CD14-positive monocyte (primary cell): ENCODE results near the gene ANO4. TPM values are rescaled to one million over a fixed set of nuclear protein-coding genes. Genes with fewer than 3 reads are reported as not detected.

Experiments used
- DNase-seq, 3 donors: peaks; one replicate each; pipeline ENCODE4 v3.0.0-alpha.2; 2011 to 2022
- H2AFZ ChIP-seq: 2 replicates; pipeline ENCODE4 v1.6.0; 2012; ENCODE audit warnings: mild to moderate bottlenecking, low read depth, low read length, inconsistent platforms; ENCODE audit not compliant: insufficient read depth, poor library complexity, severe bottlenecking
- H3K27ac ChIP-seq, 2 donors: 1 replicate in 1 of 2; 2 replicates in 1 of 2; pipeline ENCODE4 v1.5.1; 2012 to 2013; ENCODE audit warnings: low read length in 2 of 2, control low read depth in 1 of 2, inconsistent platforms in 1 of 2, low read depth in 1 of 2, mild to moderate bottlenecking in 1 of 2
- H3K27me3 ChIP-seq, 2 donors: one replicate each; pipeline versions ENCODE4 v1.6.0 to v1.6.1; 2011 to 2013; ENCODE audit warnings: low read length in 2 of 2; ENCODE audit not compliant: control insufficient read depth in 2 of 2, insufficient read depth in 2 of 2
- H3K36me3 ChIP-seq, 2 donors: replicated peaks in 1 of 2; 1 replicate in 1 of 2; 2 replicates in 1 of 2; pipeline versions ENCODE4 v1.5.1 to v1.6.1; 2012 to 2013; ENCODE audit warnings: low read length in 2 of 2, control low read depth in 1 of 2, inconsistent platforms in 1 of 2, mild to moderate bottlenecking in 1 of 2; ENCODE audit not compliant: insufficient read depth in 2 of 2, control insufficient read depth in 1 of 2
- H3K4me1 ChIP-seq, 2 donors: 1 replicate in 1 of 2; 2 replicates in 1 of 2; pipeline versions ENCODE4 v1.5.1 to v1.6.1; 2012 to 2013; ENCODE audit warnings: low read length in 2 of 2, control low read depth in 1 of 2, inconsistent platforms in 1 of 2, mild to moderate bottlenecking in 1 of 2, moderate library complexity in 1 of 2; ENCODE audit not compliant: insufficient read depth in 2 of 2, control insufficient read depth in 1 of 2
- H3K4me2 ChIP-seq: replicated peaks from 2 replicates; pipeline ENCODE3; 2012; ENCODE audit warnings: low read length, moderate library complexity, mild to moderate bottlenecking; ENCODE audit not compliant: poor library complexity, severe bottlenecking; ENCODE audit errors: extremely low read depth
- H3K4me3 ChIP-seq, 3 experiments: fragments of 200-600 bp in 1 of 3; sonication (generic) in 1 of 3; replicated peaks in 1 of 3; 1 replicate in 2 of 3; 2 replicates in 1 of 3; pipeline ENCODE4 v1.5.1; 2011 to 2013; ENCODE audit warnings: low read length in 3 of 3, mild to moderate bottlenecking in 3 of 3, control low read depth in 2 of 3, low read depth in 2 of 3, inconsistent platforms in 1 of 3, moderate library complexity in 1 of 3
- H3K79me2 ChIP-seq: 2 replicates; pipeline ENCODE4 v1.6.0; 2012; ENCODE audit warnings: mild to moderate bottlenecking, control low read depth, inconsistent platforms, low read length, moderate library complexity; ENCODE audit not compliant: insufficient read depth
- H3K9ac ChIP-seq: 2 replicates; pipeline ENCODE4 v1.6.0; 2017; ENCODE audit warnings: low read length, mild to moderate bottlenecking; ENCODE audit not compliant: insufficient read depth, poor library complexity, severe bottlenecking
- H3K9me3 ChIP-seq, 2 donors: replicated peaks in 1 of 2; 1 replicate in 1 of 2; 2 replicates in 1 of 2; pipeline versions ENCODE4 v1.5.1 to v1.6.1; 2012 to 2013; ENCODE audit warnings: low read length in 2 of 2, control low read depth in 1 of 2; ENCODE audit not compliant: control insufficient read depth in 1 of 2, insufficient read depth in 1 of 2
- H4K20me1 ChIP-seq: 2 replicates; pipeline ENCODE4 v1.6.0; 2012; ENCODE audit warnings: mild to moderate bottlenecking, low read length, control low read depth, moderate library complexity; ENCODE audit not compliant: insufficient read depth
- H3K27ac Mint-ChIP-seq, 7 donors: one replicate each; pipeline ENCODE4 v1.8.0; 2020; ENCODE audit warnings: mild to moderate bottlenecking in 7 of 7, mixed read lengths in 7 of 7, moderate library complexity in 6 of 7, inconsistent platforms in 2 of 7
- H3K27me3 Mint-ChIP-seq, 3 donors: one replicate each; pipeline ENCODE4 v1.8.0; 2021 to 2022; ENCODE audit warnings: low read depth in 3 of 3, mild to moderate bottlenecking in 3 of 3, mixed read lengths in 3 of 3, moderate library complexity in 3 of 3, inconsistent platforms in 1 of 3
- H3K36me3 Mint-ChIP-seq, 2 donors: one replicate each; pipeline ENCODE4 v1.8.0; 2020; ENCODE audit warnings: mixed read lengths in 2 of 2, inconsistent platforms in 1 of 2, mild to moderate bottlenecking in 1 of 2
- H3K4me1 Mint-ChIP-seq: one replicate; pipeline ENCODE4 v1.8.0; 2020; ENCODE audit warnings: mild to moderate bottlenecking, mixed read lengths
- H3K4me3 Mint-ChIP-seq, 2 donors: one replicate each; pipeline ENCODE4 v1.8.0; 2020; ENCODE audit warnings: mild to moderate bottlenecking in 2 of 2, mixed read lengths in 2 of 2, moderate library complexity in 1 of 2
- H3K9me3 Mint-ChIP-seq, 7 donors: one replicate each; pipeline ENCODE4 v1.8.0; 2020 to 2022; ENCODE audit warnings: mixed read lengths in 7 of 7, mild to moderate bottlenecking in 6 of 7, moderate library complexity in 6 of 7, inconsistent platforms in 2 of 7
- whole genome bisulfite sequencing: methylation state at CpG from one replicate; pipeline ENCODE4 v1.1.5; 2013; ENCODE audit warnings: missing lambda C conversion rate; ENCODE audit not compliant: insufficient coverage; 5-methylcytosine and 5-hydroxymethylcytosine counted together
- intact Hi-C, 2 donors: fragments of 100-400 bp; cut with micrococcal nuclease; formaldehyde crosslinking; loops; one replicate each; pipeline versions ENCODE4 v1.15.0 to v1.15.1; 2023
- polyA plus RNA-seq, 3 donors: library from polyadenylated mRNA; depleted of rRNA in 1 of 3; unstranded in 2 of 3; stranded (reverse) in 1 of 3; fragments of 300-500 nt in 2 of 3; fragments of >200 nt in 1 of 3; fragmentation: Illumina TruSeq in 2 of 3; gene quantifications; 1 replicate in 2 of 3; 2 replicates in 1 of 3; pipeline ENCODE4 v1.2.3, GENCODE V29; 2012 to 2021
- TF ChIP-seq, protein P1 (sequence below): fragments of 200-600 bp; IDR thresholded peaks from one replicate; pipeline ENCODE4 v1.8.0; 2022; ENCODE audit warnings: antibody characterized with exemption, mild to moderate bottlenecking

Gene ANO4
- polyA plus RNA-seq, 3 donors = not detected

DNA sequence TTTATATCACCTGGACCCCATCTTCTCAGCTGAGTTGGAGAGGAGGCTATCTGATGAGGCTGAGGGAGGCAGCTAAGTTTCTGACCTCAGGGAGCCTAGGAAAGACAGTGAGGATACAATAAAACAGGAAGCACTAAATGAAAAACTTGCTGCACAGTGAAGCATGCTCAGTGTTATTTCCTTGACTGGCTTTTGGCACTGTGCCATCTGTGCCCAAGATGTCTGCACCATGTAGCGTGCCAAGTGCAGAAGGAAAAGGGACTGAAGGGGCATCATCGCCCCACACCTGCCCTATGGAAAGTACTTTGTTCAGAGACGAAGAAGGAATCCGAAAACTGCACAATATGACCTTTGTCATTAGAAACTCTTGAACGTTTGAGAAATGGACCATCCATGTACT is 102.7 kb downstream of the ANO4 start:
- 89% methylated on average over 5 of the region's 5 CpGs for WGBS
- Histone ChIP-seq H3K4me2 (no peak overlapping the region), H2AFZ (no peak overlapping the region), H3K9me3 (no peaks in the 10 kb centered on the region), H3K9ac (no peak overlapping the region), H4K20me1 (no peaks in the 10 kb centered on the region), H3K79me2 (no peaks in the 10 kb centered on the region), H3K4me3 (no peak overlapping the region), H3K36me3 (no peaks in the 10 kb centered on the region), H3K27me3 (no peaks in the 10 kb centered on the region), H3K27ac (no peak overlapping the region), H3K4me1 (no peaks in the 10 kb centered on the region)
- DNase-seq = no peak
- no peaks in the 10 kb centered on the region for H3K4me1 Mint-ChIP-seq
- H3K9me3 Mint-ChIP-seq = peaks cover 0 to 3% (median 0%) of the 10 kb centered on the region in 7 donors
- intact Hi-C loops = no loop called here
- TF ChIP-seq, protein P1, sequence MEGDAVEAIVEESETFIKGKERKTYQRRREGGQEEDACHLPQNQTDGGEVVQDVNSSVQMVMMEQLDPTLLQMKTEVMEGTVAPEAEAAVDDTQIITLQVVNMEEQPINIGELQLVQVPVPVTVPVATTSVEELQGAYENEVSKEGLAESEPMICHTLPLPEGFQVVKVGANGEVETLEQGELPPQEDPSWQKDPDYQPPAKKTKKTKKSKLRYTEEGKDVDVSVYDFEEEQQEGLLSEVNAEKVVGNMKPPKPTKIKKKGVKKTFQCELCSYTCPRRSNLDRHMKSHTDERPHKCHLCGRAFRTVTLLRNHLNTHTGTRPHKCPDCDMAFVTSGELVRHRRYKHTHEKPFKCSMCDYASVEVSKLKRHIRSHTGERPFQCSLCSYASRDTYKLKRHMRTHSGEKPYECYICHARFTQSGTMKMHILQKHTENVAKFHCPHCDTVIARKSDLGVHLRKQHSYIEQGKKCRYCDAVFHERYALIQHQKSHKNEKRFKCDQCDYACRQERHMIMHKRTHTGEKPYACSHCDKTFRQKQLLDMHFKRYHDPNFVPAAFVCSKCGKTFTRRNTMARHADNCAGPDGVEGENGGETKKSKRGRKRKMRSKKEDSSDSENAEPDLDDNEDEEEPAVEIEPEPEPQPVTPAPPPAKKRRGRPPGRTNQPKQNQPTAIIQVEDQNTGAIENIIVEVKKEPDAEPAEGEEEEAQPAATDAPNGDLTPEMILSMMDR = no peak
- H3K4me3 Mint-ChIP-seq = no peak overlapping the region
- H3K27ac Mint-ChIP-seq = no peak overlapping the region
- H3K36me3 Mint-ChIP-seq = no peaks in the 10 kb centered on the region
- H3K27me3 Mint-ChIP-seq = no peaks in the 10 kb centered on the region

DNA sequence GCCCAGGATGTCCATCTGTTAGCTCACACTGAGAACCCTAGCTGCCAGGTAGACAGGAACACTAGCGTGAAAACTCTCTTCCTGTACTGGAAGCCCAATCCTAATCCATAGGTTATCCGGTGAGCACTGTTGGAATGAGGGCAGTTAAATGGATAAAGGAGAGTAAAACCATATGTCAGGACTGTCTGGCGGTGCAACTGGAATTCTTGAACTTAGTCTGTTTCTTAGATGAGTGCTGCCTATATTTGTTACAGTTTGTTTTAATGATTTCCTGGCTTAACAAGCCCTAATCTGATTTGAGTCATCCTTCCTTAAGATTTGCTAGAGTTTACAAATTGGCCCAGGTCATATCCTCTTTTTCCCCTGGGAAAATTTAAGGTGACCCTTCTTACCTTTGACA is 104.7 kb downstream of the ANO4 start:
- no peak overlapping the region for H2AFZ ChIP-seq
- intact Hi-C loops = no loop called here
- no peak overlapping the region for H3K4me3 Mint-ChIP-seq
- H3K9me3 Mint-ChIP-seq = peaks cover 0 to 2% (median 0%) of the 10 kb centered on the region in 7 donors
- H3K4me2 ChIP-seq = no peak overlapping the region
- no peaks in the 10 kb centered on the region for H3K27me3 ChIP-seq
- TF ChIP-seq, protein P1 = no peak
- H3K36me3 ChIP-seq = no peaks in the 10 kb centered on the region
- no peaks in the 10 kb centered on the region for H4K20me1 ChIP-seq
- H3K9me3 ChIP-seq = no peaks in the 10 kb centered on the region
- no peak overlapping the region for H3K27ac Mint-ChIP-seq
- no peaks in the 10 kb centered on the region for H3K79me2 ChIP-seq
- no peak overlapping the region for H3K4me3 ChIP-seq
- H3K27ac ChIP-seq = no peak overlapping the region
- DNase-seq = no peak
- H3K4me1 Mint-ChIP-seq = no peaks in the 10 kb centered on the region
- 100% methylated on average over 1 of the region's 3 CpGs for WGBS
- H3K27me3 Mint-ChIP-seq = peaks cover 0 to 1% (median 0%) of the 10 kb centered on the region in 3 donors
- H3K36me3 Mint-ChIP-seq = no peaks in the 10 kb centered on the region
- no peak overlapping the region for H3K9ac ChIP-seq
- no peaks in the 10 kb centered on the region for H3K4me1 ChIP-seq
